Endothelial cell of hepatic sinusoid (primary cell): ENCODE data around the gene PCDHB11.
"Not testable (repeated sequence)": the region's sequence is repeated elsewhere in the genome, so short reads cannot be mapped to it uniquely, and the experiment has no call there.

Source experiments
- in situ Hi-C: cut with HindIII; loops from 2 replicates; pipeline ENCODE4 v1.10.0; 2017; ENCODE audit warnings: low sequenced_read_pairs

PCDHB11 gene

DNA sequence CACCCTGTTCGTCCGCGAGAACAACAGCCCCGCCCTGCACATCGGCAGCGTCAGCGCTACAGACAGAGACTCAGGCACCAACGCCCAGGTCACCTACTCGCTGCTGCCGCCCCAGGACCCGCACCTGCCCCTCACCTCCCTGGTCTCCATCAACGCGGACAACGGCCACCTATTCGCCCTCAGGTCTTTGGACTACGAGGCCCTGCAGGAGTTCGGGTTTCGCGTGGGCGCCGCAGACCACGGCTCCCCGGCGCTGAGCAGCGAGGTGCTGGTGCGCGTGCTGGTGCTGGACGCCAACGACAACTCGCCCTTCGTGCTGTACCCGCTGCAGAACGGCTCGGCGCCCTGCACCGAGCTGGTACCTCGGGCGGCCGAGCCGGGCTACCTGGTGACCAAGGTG is 36.5 kb downstream of the PCDHB11 start:
- in situ Hi-C loops: loop anchor here (5.0 kb wide), 1 partner anchor 59 kb away; the partner anchor contains the start of gene PCDHB8

DNA sequence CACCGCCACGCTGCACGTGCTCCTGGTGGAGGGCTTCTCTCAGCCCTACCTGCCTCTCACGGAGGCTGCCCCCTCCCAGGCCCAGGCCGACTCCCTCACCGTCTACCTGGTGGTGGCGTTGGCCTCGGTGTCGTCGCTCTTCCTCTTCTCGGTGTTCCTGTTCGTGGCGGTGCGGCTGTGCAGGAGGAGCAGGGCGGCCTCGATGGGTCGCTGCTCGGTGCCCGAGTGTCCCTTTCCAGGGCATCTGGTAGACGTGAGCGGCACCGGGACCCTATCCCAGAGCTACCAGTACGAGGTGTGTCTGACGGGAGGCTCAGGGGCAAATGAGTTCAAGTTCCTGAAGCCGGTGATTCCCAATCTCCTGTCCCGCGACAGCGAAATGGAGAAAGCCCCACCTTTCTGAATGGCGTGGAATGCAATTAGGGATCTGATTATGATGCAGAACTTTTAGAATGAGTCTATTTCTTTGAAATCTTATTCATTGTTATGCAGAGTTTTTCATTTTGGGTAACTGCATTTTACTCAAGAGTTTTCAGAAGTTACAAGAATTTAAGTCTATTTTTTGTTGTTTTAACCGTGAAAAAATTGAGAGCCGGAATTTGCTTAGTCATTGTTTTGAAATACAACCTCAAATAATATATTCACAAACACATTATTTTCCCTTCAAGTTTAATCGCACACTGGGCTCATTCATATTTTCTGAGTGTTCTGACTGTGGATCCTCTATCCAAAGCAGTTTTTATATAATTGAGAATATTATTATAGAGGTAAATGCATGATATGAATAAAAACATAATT is 37.3 kb downstream of the PCDHB11 start:
- in situ Hi-C loops: loop anchor here (5.0 kb wide), 1 partner anchor 59 kb away; the partner anchor contains the start of gene PCDHB8

DNA sequence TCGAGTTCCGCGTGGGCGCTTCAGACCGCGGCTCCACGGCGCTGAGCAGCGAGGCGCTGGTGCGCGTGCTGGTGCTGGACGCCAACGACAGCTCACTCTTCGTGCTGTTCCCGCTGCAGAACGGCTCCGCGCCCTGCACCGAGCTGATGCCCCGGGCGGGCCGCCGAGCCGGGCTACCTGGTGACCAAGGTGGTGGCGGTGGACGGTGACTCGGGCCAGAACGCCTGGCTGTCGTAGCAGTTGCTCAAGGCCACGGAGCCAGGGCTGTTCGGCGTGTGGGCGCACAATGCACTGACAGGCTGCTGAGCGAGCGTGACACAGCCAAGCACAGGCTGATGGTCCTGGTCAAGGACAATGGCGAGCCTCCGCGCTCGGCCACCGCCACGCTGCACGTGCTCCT is 42.1 kb downstream of the PCDHB11 start:
- in situ Hi-C loops: no loop called here

DNA sequence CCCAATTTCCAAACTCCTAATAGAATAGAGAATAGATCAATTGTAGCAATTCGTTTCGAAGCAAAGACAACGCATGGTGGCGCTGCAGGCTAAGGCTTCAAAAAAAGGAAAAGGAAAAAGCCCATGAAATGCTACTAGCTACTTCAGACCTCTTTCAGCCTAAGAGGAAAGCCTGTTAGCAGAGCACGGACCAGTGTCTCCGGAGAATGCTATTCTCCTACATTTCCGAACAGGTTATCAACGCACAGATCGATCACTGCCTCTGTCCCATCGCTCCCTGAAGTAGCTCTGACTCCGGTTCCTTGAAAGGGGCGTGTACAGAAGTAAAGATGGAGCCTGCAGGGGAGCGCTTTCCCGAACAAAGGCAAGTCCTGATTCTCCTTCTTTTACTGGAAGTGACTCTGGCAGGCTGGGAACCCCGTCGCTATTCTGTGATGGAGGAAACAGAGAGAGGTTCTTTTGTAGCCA is 45.9 kb downstream of the PCDHB11 start, which contains the start of gene PCDHB15:
Gene PCDHB15 (plus strand): TSS at position 146 of the 468 bp plus-strand sequence. CDS start 184 bp downstream, at position 330.
- in situ Hi-C loops: no loop called here

DNA sequence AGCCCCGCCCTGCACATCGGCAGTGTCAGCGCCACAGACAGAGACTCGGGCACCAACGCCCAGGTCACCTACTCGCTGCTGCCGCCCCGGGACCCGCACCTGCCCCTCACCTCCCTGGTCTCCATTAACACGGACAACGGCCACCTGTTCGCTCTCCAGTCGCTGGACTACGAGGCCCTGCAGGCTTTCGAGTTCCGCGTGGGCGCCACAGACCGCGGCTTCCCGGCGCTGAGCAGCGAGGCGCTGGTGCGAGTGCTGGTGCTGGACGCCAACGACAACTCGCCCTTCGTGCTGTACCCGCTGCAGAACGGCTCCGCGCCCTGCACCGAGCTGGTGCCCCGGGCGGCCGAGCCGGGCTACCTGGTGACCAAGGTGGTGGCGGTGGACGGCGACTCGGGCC is 47.5 kb downstream of the PCDHB11 start:
- in situ Hi-C loops: not testable (repeated sequence)

DNA sequence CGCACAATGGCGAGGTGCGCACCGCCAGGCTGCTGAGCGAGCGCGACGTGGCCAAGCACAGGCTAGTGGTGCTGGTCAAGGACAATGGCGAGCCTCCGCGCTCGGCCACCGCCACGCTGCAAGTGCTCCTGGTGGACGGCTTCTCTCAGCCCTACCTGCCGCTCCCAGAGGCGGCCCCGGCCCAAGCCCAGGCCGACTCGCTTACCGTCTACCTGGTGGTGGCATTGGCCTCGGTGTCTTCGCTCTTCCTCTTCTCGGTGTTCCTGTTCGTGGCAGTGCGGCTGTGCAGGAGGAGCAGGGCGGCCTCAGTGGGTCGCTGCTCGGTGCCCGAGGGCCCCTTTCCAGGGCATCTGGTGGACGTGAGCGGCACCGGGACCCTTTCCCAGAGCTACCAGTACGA is 48.0 kb downstream of the PCDHB11 start:
- in situ Hi-C loops: not testable (repeated sequence)

DNA sequence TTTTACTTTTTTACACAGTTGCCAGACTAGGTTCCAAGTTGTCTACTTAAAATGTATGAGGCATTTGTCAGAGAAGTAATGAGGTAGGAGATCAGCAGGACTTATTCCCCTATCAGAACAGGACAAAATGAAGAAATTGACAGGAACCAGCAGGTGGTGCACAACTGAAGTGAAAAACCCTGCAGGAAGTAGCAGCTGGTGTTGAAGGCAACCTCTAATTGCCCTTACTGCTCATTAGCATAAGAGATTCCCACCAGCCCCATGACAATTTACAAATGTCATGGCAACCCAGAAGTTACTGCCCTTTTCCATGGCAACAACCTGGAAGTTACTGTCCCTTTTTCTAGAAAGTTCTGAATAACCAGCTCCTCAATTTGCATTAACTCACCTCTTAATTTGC is 51.1 kb downstream of the PCDHB11 start:
- in situ Hi-C loops: no loop called here
